Measurements from ENCODE around the gene HHAT.

DNA sequence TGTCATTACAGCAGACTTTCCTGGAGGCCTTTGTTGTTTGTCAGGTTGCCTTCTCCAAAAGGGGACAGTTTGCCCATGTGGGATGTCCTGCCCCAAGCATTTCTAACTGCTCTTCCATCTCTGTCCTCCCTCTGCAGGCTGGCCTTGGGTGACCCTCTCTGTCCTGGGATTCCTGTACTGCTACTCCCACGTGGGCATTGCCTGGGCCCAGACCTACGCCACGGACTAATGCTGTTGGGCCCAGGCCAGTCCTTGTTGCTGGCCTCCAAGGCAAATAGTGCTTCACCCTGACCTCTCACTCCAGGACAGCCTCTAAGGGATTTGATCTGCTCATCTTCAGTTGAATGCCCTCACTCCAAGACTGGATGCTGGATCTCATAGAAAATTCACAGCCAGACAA lies 345.4 kb downstream of the HHAT start:
- no peak for TF ChIP-seq POLR2A (IDR thresholded peaks at IDR 0.05; ENCODE audit: low read length)
- TF ChIP-seq GATA1 (IDR thresholded peaks at IDR 0.05; ENCODE audit: low read depth, low read length) = no peak
